Endothelial cell of umbilical vein (primary cell): ENCODE results near the gene PHOSPHO1. TPM values are rescaled to one million over a fixed set of nuclear protein-coding genes. Genes with fewer than 3 reads are reported as not detected.

Experiments used
- BruUV-seq: library from RNA; stranded (reverse); fragments of 400-500 nt; replicated peaks from 2 replicates; lab custom pipeline; 2021; lab: Mats Ljungman, UMichigan
- CTCF ChIA-PET: fragments of 300-600, 350-600 bp; sonication (Branson Sonifier 250); formaldehyde crosslinking; loops from one replicate; lab custom pipeline; 2021; ENCODE audit warnings: antibody characterized with exemption, inconsistent platforms; lab: Charles Lee
- POLR2A ChIA-PET: fragments of 300-600, 350-600 bp; sonication (Branson Sonifier 250); formaldehyde crosslinking; loops from one replicate; lab custom pipeline; 2021; ENCODE audit warnings: antibody characterized with exemption, inconsistent platforms; lab: Charles Lee
- DNase-seq: peaks from one replicate; pipeline ENCODE4 v3.0.0-alpha.2; 2011; ENCODE audit warnings: low read depth, low spot score
- FAIRE-seq: peaks from 2 replicates; lab custom pipeline; 2011; peaks lifted over from hg19 to GRCh38; lab: Jason Lieb, UNC
- H2AFZ ChIP-seq: 2 replicates; pipeline ENCODE4 v1.6.0; 2012; ENCODE audit warnings: low read depth, low read length, control low read depth, inconsistent platforms
- H3K27ac ChIP-seq: 2 replicates; pipeline ENCODE4 v1.5.1; 2011; ENCODE audit warnings: low read depth, mild to moderate bottlenecking, control low read depth, low read length, moderate library complexity; ENCODE audit not compliant: insufficient read depth
- H3K27me3 ChIP-seq, 2 experiments: 2 replicates each; pipeline versions ENCODE4 v1.6.0 to v1.6.1; 2011; ENCODE audit warnings: low read length in 2 of 2, mixed read lengths in 1 of 2; ENCODE audit not compliant: control insufficient read depth in 2 of 2, insufficient read depth in 2 of 2
- H3K36me3 ChIP-seq, 2 experiments: 2 replicates in 1 of 2; 3 replicates in 1 of 2; pipeline ENCODE4 v1.5.1; 2011; ENCODE audit warnings: low read length in 2 of 2, mild to moderate bottlenecking in 1 of 2, moderate library complexity in 1 of 2; ENCODE audit not compliant: control insufficient read depth in 2 of 2, insufficient read depth in 2 of 2; ENCODE audit errors: extremely low read depth in 1 of 2
- H3K4me1 ChIP-seq: 3 replicates; pipeline ENCODE4 v1.5.1; 2011; ENCODE audit warnings: mild to moderate bottlenecking, low read length; ENCODE audit not compliant: control insufficient read depth, insufficient read depth; ENCODE audit errors: extremely low read depth
- H3K4me2 ChIP-seq: 2 replicates; pipeline ENCODE4 v1.6.1; 2011; ENCODE audit warnings: low read length, control low read depth, mixed read lengths; ENCODE audit not compliant: insufficient read depth
- H3K4me3 ChIP-seq, 3 experiments: fragments of 200-600 bp in 1 of 3; sonication (generic), shearing (Covaris generic) in 1 of 3; replicated peaks in 1 of 3; 2 replicates each; pipeline ENCODE4 v1.5.1; 2011 to 2016; ENCODE audit warnings: control low read depth in 3 of 3, low read length in 3 of 3, mild to moderate bottlenecking in 2 of 3, inconsistent platforms in 1 of 3, low read depth in 1 of 3, moderate library complexity in 1 of 3; ENCODE audit not compliant: insufficient read depth in 1 of 3
- H3K79me2 ChIP-seq: 2 replicates; pipeline ENCODE4 v1.6.0; 2012; ENCODE audit warnings: low read length, inconsistent platforms; ENCODE audit not compliant: control insufficient read depth, insufficient read depth
- H3K9ac ChIP-seq: replicated peaks from 2 replicates; pipeline ENCODE3; 2011; ENCODE audit warnings: low read length, control low read depth; ENCODE audit not compliant: insufficient read depth; ENCODE audit errors: extremely low read depth
- H3K9me1 ChIP-seq: replicated peaks from 3 replicates; pipeline ENCODE4 v1.6.0; 2011; ENCODE audit warnings: mild to moderate bottlenecking, low read length; ENCODE audit not compliant: control insufficient read depth, insufficient read depth; ENCODE audit errors: extremely low read depth
- H3K9me3 ChIP-seq: replicated peaks from 2 replicates; pipeline ENCODE4 v1.5.1; 2012; ENCODE audit warnings: low read length, inconsistent platforms; ENCODE audit not compliant: control insufficient read depth, insufficient read depth
- H4K20me1 ChIP-seq: replicated peaks from 2 replicates; pipeline ENCODE3; 2011; ENCODE audit warnings: mild to moderate bottlenecking, low read length; ENCODE audit not compliant: control insufficient read depth, insufficient read depth; ENCODE audit errors: extremely low read depth
- EZH2 ChIP-seq: IDR thresholded peaks from 2 replicates; pipeline ENCODE4 v1.6.1; 2012; ENCODE audit warnings: borderline replicate concordance, low read depth, mild to moderate bottlenecking, moderate library complexity, low read length, inconsistent platforms; ENCODE audit not compliant: severe bottlenecking
- FOS ChIP-seq: IDR thresholded peaks from 2 replicates; pipeline ENCODE4 v1.6.1; 2011; ENCODE audit warnings: mild to moderate bottlenecking, low read length, moderate library complexity, borderline replicate concordance; ENCODE audit not compliant: insufficient read depth
- GATA2 ChIP-seq: IDR thresholded peaks from 2 replicates; pipeline ENCODE4 v1.7.0; 2011; ENCODE audit warnings: low read depth, mild to moderate bottlenecking, moderate library complexity, mixed read lengths, low read length; ENCODE audit not compliant: insufficient read length, insufficient read depth
- JUN ChIP-seq: IDR thresholded peaks from 2 replicates; pipeline ENCODE4 v1.6.1; 2011; ENCODE audit warnings: borderline replicate concordance, low read depth; ENCODE audit not compliant: insufficient read length, insufficient read depth
- MYC ChIP-seq: IDR thresholded peaks from one replicate; pipeline ENCODE4 v1.6.1; 2011; ENCODE audit warnings: mild to moderate bottlenecking, low read depth, low read length
- POLR2A ChIP-seq: IDR thresholded peaks from 2 replicates; pipeline ENCODE4 v1.6.1; 2012; ENCODE audit warnings: low read depth, mild to moderate bottlenecking, control low read depth, low read length
- POLR2AphosphoS5 ChIP-seq: IDR thresholded peaks from 2 replicates; pipeline ENCODE4 v1.6.1; 2012; ENCODE audit warnings: low read depth, mild to moderate bottlenecking, control low read depth, low read length, moderate library complexity; ENCODE audit not compliant: insufficient read depth
- dilution Hi-C: fragments of 300-500 bp; cut with MboI; formaldehyde crosslinking; loops from one replicate; pipeline ENCODE4 v1.15.0; 2019; ENCODE audit warnings: low sequenced_read_pairs; ENCODE audit not compliant: extremely low pct_ligation_motif_present
- intact Hi-C: fragments of 100-400 bp; cut with micrococcal nuclease; formaldehyde crosslinking; loops from one replicate; pipeline ENCODE4 v1.10.0; 2022
- polyA plus RNA-seq, 4 experiments: library from polyadenylated mRNA; depleted of rRNA in 3 of 4; stranded (reverse) in 3 of 4; unstranded in 1 of 4; fragments of >200 nt; gene quantifications; 2 replicates each; pipeline versions ENCODE4 v1.2.1 to v1.2.3, GENCODE V29; 2011 to 2012; ENCODE audit warnings: missing spikeins in 1 of 4
- total RNA-seq: library from RNA; stranded (reverse); gene quantifications from 2 replicates; pipeline ENCODE4 v1.2.3, GENCODE V29; 2021
- TF ChIP-seq, protein P1 (sequence below), 2 donors: IDR thresholded peaks; 1 replicate in 1 of 2; 2 replicates in 1 of 2; pipeline ENCODE4 v1.5.1; 2011; ENCODE audit warnings: low read length in 2 of 2, mild to moderate bottlenecking in 2 of 2, moderate library complexity in 2 of 2, control low read depth in 1 of 2, inconsistent platforms in 1 of 2, low read depth in 1 of 2; ENCODE audit not compliant: insufficient read depth in 1 of 2; ENCODE audit errors: extremely low read depth in 1 of 2
- TF ChIP-seq, protein P2 (sequence below): IDR thresholded peaks from 2 replicates; pipeline ENCODE4 v1.6.1; 2011; ENCODE audit not compliant: insufficient read depth, insufficient read length

The PHOSPHO1 gene
- total and polyA plus RNA-seq, 2 donors (not counting 3 experiments of a cell fraction or from before 2014, with no cell fraction given): 0.23 TPM; not detected in 1

- Histone ChIP-seq H3K4me2 (no peak overlapping the region), H2AFZ (no peak overlapping the region), H3K4me3 (no peak overlapping the region), H3K27ac (no peak overlapping the region), H3K36me3 (no peaks in the 10 kb centered on the region), H3K9me3 (no peaks in the 10 kb centered on the region), H4K20me1 (no peaks in the 10 kb centered on the region), H3K79me2 (no peaks in the 10 kb centered on the region), H3K27me3 (no peaks in the 10 kb centered on the region), H3K4me1 (no peaks in the 10 kb centered on the region), H3K9ac (no peak overlapping the region), H3K9me1 (no peaks in the 10 kb centered on the region)
- BruUV-seq: no TSS peak
- dilution Hi-C loops (no loop called here), intact Hi-C loops (no loop called here)
- TF ChIP-seq JUN (no peak), POLR2A (no peak), POLR2AphosphoS5 (no peak), FOS (no peak), MYC (no peak), EZH2 (no peak), GATA2 (no peak)
- TF ChIP-seq, protein P1, sequence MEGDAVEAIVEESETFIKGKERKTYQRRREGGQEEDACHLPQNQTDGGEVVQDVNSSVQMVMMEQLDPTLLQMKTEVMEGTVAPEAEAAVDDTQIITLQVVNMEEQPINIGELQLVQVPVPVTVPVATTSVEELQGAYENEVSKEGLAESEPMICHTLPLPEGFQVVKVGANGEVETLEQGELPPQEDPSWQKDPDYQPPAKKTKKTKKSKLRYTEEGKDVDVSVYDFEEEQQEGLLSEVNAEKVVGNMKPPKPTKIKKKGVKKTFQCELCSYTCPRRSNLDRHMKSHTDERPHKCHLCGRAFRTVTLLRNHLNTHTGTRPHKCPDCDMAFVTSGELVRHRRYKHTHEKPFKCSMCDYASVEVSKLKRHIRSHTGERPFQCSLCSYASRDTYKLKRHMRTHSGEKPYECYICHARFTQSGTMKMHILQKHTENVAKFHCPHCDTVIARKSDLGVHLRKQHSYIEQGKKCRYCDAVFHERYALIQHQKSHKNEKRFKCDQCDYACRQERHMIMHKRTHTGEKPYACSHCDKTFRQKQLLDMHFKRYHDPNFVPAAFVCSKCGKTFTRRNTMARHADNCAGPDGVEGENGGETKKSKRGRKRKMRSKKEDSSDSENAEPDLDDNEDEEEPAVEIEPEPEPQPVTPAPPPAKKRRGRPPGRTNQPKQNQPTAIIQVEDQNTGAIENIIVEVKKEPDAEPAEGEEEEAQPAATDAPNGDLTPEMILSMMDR (IDR thresholded peaks at IDR 0.05; ENCODE audit: extremely low read depth in 1 of 2, insufficient read depth in 1 of 2, low read depth in 1 of 2, low read length in 2 of 2): no peak
- TF ChIP-seq, protein P2, sequence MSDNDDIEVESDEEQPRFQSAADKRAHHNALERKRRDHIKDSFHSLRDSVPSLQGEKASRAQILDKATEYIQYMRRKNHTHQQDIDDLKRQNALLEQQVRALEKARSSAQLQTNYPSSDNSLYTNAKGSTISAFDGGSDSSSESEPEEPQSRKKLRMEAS: no peak
- FAIRE-seq (no peak), DNase-seq (no peak)
- POLR2A ChIA-PET: no interaction called here
- CTCF ChIA-PET: no interaction called here
Measured at GRCh38 chr17:49249890-49250522, 19.4 kb upstream of the PHOSPHO1 start.
